Stimulated activated CD4-positive, alpha-beta T cell treated with anti-CD3 and anti-CD28 coated beads, Interleukin-4, amount 100 ng/mL, for 48 hours (primary cell): ENCODE measurements around the gene PPARD.
"Not testable (repeated sequence)": the region's sequence is repeated elsewhere in the genome, so short reads cannot be mapped to it uniquely, and the experiment has no call there.

ENCODE experiments used
- DNase-seq, 2 donors: peaks; one replicate each; pipeline ENCODE4 v3.0.0-alpha.2; 2020; ENCODE audit warnings: low read depth in 2 of 2

The PPARD gene

DNA sequence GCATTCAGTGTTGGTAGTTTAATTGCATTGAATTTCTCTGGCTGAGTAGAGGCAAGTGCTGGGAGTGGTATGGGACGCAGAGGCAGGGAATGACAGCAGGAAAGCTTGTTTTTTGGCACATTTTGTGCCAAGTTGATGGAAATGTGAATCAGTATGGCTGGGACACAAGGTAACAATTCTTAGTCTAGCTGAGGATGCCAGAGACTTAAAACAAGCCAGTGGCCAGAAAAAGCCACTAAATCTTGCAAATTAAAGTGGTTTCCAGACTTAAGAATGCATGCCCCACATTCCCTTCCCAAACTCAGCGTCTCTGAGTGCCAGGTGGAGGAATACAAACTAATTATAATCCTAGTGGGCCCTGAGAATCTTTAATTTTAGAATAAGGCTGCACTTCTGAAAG is 35.9 kb downstream of the PPARD start:
- no peak for DNase-seq

- DNase-seq, result no peak
Measured at GRCh38 chr6:35381132-35381531, 38.8 kb downstream of the PPARD start.

DNA sequence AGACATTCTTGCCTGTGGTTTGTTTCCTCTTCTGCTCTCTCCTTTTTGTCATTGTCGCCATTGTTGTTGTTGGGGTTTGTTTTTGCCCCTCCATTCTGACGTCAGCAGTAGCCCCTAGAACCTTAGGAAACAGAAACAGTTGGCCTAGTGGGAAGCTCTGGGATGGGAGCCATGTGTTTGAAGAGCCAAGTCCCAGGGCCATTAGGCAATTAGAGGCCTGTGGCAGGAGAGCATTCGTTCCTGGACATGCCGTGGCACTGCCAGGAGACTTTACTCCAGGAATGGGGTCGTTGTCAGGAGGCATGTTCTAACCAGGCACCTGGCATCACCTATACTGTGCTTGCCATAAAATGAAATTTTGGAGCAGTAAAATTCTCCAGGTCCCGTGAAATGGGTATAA is 39.7 kb downstream of the PPARD start:
- no peak for DNase-seq

- no peak for DNase-seq
Measured at GRCh38 chr6:35385457-35386202, 43.3 kb downstream of the PPARD start.

- DNase-seq, result no peak
Measured at GRCh38 chr6:35386989-35387388, 44.6 kb downstream of the PPARD start.

- no peak for DNase-seq
Measured at GRCh38 chr6:35388030-35388429, 45.7 kb downstream of the PPARD start.

DNA sequence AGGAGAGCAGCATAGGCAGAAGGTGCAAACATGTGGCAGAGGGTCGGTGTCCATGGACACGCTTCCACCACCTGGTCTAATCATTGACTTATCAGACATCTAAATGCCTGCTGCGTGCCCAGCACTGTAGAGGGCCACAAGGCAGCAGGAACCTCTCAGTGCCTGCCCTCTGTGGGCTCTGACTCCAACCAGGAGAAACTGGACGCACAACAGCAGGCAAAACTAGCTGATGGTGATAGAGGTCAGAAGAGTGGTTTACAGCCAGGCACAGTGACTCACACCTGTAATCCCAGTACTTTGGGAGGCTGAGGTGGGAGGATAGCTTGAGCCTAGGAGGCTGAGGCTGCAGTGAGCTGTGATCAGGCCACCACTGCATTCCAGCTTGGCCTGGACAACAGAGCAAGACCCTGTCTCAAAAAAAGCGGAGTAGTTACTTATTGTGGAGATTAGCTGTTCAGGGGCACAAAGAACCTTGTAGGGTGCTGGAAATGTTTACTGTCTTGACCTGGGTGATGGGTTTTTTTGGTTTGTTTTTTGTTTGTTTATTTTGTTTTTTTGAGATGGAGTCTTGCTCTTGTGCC is 46.5 kb downstream of the PPARD start:
- no peak for DNase-seq

DNA sequence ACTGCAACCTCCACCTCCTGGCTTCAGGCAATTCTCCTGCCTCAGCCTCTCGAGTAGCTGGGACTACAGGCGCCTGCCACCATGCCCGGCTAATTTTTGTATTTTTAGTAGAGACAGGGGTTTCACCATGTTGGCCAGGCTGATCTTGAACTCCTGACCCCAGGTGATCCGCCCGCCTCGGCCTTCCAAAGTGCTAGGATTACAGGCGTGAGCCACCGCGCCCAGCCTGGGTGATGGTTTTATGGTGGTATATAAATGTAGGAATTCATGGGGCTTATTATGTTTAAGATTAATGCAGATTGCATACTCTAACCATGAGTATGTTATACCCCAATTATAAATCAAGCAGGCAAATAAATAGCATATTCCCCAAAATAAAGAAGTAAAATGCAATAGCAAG is 47.0 kb downstream of the PPARD start:
- not testable (repeated sequence) for DNase-seq

DNA sequence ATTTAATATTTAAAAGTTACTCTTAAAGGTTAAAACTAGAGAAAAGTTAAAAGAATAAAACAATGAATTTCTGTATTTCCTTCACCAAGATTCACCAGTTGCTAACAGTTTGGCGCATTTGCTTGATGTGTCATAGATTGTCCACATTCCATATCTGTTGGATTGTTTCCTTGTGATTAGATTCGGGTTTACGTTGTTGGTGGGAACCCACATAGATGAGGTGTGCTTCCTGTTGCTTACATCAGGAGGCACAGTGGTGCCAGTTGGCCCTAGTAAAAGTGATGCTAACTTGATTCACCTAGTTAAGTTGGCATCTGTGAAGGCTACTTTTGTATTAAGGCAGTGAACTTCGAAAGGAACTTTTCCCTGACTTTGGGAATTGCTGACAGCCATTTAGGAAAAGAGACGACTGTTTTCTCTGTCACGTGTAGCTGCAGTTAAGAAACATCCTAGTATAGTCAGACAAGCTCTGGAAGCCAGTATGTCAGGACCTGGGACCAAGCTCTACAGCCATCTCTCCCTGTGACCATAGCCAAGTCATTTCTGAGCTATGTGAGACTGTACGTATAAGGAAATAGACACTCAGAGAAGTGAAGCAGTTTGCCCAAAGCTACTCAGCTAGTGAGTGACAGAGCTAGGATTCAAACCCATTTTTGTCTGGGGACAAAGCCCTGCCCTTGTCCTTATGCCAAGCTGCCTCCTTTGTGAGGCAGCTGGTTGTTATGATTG is 49.0 kb downstream of the PPARD start:
- no peak for DNase-seq

- DNase-seq, result no peak
Measured at GRCh38 chr6:35392111-35392702, 49.8 kb downstream of the PPARD start.

- no peak for DNase-seq
Measured at GRCh38 chr6:35392773-35393672, 50.7 kb downstream of the PPARD start.

GRCh38 chr6:35396991-35397390 is 54.6 kb downstream of the PPARD start:
- no peak for DNase-seq

DNA sequence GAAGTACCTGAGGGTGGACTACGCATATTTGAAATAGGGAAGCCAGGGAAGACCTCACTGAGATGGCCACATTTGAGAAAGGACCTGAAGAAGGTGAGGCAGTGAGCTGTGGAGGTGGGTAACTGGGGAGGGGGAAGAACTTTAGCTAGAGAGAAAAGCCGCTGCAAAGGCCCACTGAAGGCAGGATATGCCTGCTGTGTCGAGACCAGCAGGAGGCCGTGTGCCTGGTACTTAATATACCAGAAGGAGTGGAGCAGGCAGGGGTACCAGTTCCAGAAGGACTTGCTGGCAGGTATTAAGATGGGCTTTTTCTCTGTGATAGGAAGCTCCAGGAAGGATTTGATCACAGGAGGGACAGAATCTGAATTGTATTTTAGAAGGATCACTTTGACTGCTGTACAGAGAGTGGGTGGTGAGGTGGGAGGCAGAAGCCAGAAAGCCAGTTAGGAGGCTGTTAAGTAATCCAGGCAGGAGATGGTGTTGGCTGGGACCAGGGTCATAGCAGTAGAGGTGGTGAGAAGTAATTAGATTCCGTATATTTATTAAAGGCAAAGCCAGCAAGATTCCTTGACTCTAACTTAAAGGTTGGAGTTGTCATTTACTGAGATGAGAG is 55.6 kb downstream of the PPARD start:
- DNase-seq, result no peak

DNA sequence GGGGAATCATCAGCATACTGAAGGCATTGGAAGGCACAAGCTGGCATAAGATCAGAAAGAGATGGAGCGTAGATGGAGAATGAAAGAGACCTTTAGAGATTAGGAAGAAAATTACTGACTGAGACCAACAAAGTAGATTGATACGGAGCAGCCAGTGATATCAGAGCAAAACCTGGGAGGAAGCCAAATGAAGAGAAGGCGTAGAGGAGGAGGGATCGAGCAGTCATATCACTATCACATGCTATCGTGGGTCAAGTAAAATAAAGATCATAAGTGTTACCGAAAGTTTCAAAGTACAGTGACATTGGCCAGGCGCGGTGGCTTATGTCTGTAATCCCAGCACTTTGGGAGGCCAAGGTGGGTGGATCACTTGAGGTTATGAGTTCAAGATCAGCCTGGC is 56.2 kb downstream of the PPARD start:
- DNase-seq, result no peak

GRCh38 chr6:35400111-35400510 is 57.8 kb downstream of the PPARD start:
- DNase-seq, result no peak

GRCh38 chr6:35400901-35401311 is 58.5 kb downstream of the PPARD start:
- no peak for DNase-seq

DNA sequence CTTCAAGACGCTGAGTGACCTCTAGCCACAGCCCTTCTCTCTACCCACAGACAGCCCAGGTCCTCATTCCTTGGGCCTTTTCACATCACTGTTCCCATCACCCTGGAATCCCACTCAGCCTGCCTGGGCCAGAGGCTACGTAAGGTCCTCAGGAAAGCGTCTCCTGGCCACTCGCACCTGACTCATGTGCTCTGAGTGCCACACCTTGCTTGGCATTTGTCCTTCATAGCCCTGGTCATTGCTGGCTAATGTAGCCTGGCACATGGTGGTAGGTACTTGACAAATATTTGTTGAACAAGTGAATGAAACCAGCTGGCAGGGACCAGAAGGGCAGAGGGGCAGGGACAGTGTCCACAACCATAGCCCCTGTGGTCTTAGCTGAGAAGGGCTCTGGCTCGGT is 59.2 kb downstream of the PPARD start:
- no peak for DNase-seq

DNA sequence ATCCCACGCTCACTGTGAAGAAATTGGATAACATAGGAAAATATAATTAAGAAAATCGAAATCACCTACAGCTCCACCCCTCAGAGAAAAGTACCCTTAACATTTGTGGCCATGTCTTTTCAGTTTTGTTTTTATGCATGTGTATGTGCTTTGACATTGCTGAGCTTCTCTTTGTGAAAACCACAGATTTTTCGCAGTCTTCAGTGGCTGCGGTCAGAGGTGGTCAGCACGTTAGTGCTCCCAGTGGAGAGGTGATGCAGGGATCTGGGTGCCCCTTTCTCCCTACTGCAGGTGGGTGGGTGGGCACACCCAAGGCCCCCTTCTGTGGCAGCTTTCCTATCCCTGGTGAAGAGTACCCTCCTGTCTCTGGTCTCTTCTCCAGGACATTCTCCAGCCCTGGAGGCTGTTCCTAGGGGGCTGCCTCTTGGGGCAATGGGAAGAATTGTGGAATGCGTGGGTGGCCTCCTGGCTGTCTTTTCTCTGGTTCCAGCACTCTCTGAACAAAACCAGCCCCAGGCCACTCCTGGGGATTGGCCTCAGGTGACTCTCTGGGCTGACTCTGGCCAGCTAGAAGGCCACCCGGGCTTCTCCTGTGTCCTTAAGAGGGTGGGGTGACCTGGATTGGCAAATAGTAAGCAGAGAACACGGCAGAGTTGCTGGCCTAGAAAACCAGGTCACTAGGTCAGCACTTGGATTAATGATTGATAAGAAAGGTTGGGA is 59.9 kb downstream of the PPARD start:
- DNase-seq, result no peak

DNA sequence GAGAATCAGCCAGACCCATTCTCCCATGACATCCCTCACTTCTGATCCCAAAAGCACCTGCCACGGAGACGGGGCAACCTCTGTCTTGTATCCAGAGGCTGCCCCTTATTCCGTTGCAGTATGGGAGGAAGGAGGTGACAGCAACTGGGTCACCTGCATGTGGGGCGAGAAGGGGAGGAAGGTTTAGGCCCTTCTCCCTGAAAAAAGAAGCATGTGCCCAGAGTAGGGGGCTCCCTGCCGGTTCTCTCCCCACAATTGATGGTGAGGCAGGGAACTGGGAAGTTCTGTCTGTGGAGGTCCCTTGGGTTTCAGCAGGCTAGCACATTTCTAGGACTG is 60.5 kb downstream of the PPARD start:
- DNase-seq, result no peak

- no peak for DNase-seq
Measured at GRCh38 chr6:35403544-35404442, 61.4 kb downstream of the PPARD start.
